ENCODE results near the gene MED27.

DNA sequence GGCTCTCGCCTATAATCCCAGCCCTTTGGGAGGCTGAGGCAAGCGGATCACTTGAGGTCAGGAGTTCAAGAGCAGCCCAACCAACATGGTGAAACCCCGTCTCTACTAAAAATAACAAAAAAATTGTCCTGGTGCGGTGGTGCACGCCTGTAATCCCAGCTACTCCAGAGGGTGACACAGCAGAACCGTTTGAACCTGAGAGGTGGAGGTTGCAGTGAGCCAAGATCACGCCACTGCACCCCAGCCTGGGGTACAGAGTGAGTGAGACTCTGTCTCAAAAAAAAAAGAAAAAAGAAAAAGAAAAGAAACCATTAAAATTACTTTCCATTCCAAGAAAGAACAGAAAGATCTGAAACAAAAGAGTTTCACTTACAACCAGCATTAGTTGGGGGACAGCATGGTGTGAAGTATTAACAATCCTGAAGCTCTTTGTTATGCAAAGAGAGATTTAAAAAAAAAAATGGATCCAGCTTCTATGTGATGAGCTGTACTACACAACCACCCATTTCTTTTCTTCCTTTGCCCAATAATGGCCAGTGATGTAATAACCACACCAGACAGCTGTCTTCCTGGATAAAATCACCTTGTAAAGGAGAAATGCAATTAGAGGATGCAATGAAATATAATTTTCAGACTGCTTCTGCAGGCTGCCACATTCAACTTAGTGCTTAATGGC, 76.9 kb downstream of the MED27 start:
- TF ChIP-seq, protein P1, sequence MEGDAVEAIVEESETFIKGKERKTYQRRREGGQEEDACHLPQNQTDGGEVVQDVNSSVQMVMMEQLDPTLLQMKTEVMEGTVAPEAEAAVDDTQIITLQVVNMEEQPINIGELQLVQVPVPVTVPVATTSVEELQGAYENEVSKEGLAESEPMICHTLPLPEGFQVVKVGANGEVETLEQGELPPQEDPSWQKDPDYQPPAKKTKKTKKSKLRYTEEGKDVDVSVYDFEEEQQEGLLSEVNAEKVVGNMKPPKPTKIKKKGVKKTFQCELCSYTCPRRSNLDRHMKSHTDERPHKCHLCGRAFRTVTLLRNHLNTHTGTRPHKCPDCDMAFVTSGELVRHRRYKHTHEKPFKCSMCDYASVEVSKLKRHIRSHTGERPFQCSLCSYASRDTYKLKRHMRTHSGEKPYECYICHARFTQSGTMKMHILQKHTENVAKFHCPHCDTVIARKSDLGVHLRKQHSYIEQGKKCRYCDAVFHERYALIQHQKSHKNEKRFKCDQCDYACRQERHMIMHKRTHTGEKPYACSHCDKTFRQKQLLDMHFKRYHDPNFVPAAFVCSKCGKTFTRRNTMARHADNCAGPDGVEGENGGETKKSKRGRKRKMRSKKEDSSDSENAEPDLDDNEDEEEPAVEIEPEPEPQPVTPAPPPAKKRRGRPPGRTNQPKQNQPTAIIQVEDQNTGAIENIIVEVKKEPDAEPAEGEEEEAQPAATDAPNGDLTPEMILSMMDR (IDR thresholded peaks at IDR 0.05; ENCODE audit: insufficient read depth, low read length) = no peak
- TF ChIP-seq POLR2AphosphoS5 (IDR thresholded peaks at IDR 0.05; ENCODE audit: low read depth) = no peak
- TF ChIP-seq, protein P2, sequence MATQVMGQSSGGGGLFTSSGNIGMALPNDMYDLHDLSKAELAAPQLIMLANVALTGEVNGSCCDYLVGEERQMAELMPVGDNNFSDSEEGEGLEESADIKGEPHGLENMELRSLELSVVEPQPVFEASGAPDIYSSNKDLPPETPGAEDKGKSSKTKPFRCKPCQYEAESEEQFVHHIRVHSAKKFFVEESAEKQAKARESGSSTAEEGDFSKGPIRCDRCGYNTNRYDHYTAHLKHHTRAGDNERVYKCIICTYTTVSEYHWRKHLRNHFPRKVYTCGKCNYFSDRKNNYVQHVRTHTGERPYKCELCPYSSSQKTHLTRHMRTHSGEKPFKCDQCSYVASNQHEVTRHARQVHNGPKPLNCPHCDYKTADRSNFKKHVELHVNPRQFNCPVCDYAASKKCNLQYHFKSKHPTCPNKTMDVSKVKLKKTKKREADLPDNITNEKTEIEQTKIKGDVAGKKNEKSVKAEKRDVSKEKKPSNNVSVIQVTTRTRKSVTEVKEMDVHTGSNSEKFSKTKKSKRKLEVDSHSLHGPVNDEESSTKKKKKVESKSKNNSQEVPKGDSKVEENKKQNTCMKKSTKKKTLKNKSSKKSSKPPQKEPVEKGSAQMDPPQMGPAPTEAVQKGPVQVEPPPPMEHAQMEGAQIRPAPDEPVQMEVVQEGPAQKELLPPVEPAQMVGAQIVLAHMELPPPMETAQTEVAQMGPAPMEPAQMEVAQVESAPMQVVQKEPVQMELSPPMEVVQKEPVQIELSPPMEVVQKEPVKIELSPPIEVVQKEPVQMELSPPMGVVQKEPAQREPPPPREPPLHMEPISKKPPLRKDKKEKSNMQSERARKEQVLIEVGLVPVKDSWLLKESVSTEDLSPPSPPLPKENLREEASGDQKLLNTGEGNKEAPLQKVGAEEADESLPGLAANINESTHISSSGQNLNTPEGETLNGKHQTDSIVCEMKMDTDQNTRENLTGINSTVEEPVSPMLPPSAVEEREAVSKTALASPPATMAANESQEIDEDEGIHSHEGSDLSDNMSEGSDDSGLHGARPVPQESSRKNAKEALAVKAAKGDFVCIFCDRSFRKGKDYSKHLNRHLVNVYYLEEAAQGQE (IDR thresholded peaks at IDR 0.05; ENCODE audit: insufficient replicate concordance, low read depth) = no peak
- TF ChIP-seq GABPA (IDR thresholded peaks at IDR 0.05; ENCODE audit: low read depth) = no peak
- no peak for TF ChIP-seq SPI1 (IDR thresholded peaks at IDR 0.05; ENCODE audit: borderline replicate concordance, low read depth)

Measured in HL-60 (cell line).